GM23248 (cell line): ENCODE data around the gene ZBTB20. TPM values are rescaled to one million over a fixed set of nuclear protein-coding genes. Genes with fewer than 3 reads are reported as not detected.

Source experiments
- DNase-seq: peaks from one replicate; pipeline ENCODE4 v3.0.0-alpha.2; 2015
- H2AFZ ChIP-seq: fragments of 200-600 bp; sonication (generic); 2 replicates; pipeline ENCODE4 v1.6.1; 2016; ENCODE audit warnings: antibody characterized with exemption
- H3F3A ChIP-seq: fragments of 200-600 bp; sonication (generic); 2 replicates; pipeline ENCODE4 v1.6.1; 2016; ENCODE audit warnings: mild to moderate bottlenecking, antibody characterized with exemption, mixed run types; ENCODE audit not compliant: insufficient read depth
- H3K27ac ChIP-seq: fragments of 200-600 bp; sonication (generic); 2 replicates; pipeline ENCODE4 v1.5.1; 2016; ENCODE audit warnings: mild to moderate bottlenecking
- H3K27me3 ChIP-seq: fragments of 200-600 bp; sonication (generic); replicated peaks from 2 replicates; pipeline ENCODE4 v1.6.1; 2016; ENCODE audit warnings: mild to moderate bottlenecking; ENCODE audit not compliant: insufficient read depth
- H3K36me3 ChIP-seq: fragments of 200-600 bp; sonication (generic); 2 replicates; pipeline ENCODE4 v1.6.1; 2016; ENCODE audit warnings: low read depth, mild to moderate bottlenecking
- H3K4me1 ChIP-seq: fragments of 200-600 bp; sonication (generic); 2 replicates; pipeline ENCODE4 v1.6.1; 2016; ENCODE audit warnings: mild to moderate bottlenecking; ENCODE audit not compliant: insufficient read depth
- H3K4me2 ChIP-seq: fragments of 200-600 bp; sonication (generic); one replicate; pipeline ENCODE4 v1.6.1; 2016; ENCODE audit warnings: mild to moderate bottlenecking; ENCODE audit not compliant: unreplicated experiment
- H3K4me3 ChIP-seq: fragments of 200-600 bp; sonication (generic); 2 replicates; pipeline ENCODE4 v1.5.1; 2016; ENCODE audit warnings: mild to moderate bottlenecking
- H3K79me2 ChIP-seq: fragments of 200-600 bp; sonication (generic); 2 replicates; pipeline ENCODE4 v1.6.1; 2016; ENCODE audit warnings: mild to moderate bottlenecking; ENCODE audit not compliant: insufficient read depth
- H3K9ac ChIP-seq: fragments of 200-600 bp; sonication (generic); 2 replicates; pipeline ENCODE4 v1.6.1; 2016; ENCODE audit warnings: mild to moderate bottlenecking
- H3K9me2 ChIP-seq: fragments of 200-600 bp; sonication (generic); 2 replicates; pipeline ENCODE4 v1.6.1; 2016; ENCODE audit warnings: mixed run types, mild to moderate bottlenecking, moderate library complexity; ENCODE audit not compliant: insufficient read depth
- H3K9me3 ChIP-seq: fragments of 200-600 bp; sonication (generic); one replicate; pipeline ENCODE4 v1.6.1; 2017; ENCODE audit warnings: low read depth
- H4K20me1 ChIP-seq: fragments of 200-600 bp; sonication (generic); 2 replicates; pipeline ENCODE4 v1.6.0; 2016; ENCODE audit not compliant: insufficient read depth
- EZH2 ChIP-seq: fragments of 200-600 bp; sonication (generic); IDR thresholded peaks from 2 replicates; pipeline ENCODE4 v1.6.1; 2018; ENCODE audit warnings: antibody characterized with exemption, mild to moderate bottlenecking; ENCODE audit not compliant: insufficient read depth, poor library complexity, severe bottlenecking
- EZH2phosphoT487 ChIP-seq: fragments of 200-600 bp; sonication (generic); IDR thresholded peaks from 2 replicates; pipeline ENCODE4 v1.6.1; 2018; ENCODE audit warnings: antibody characterized with exemption, moderate library complexity, mild to moderate bottlenecking, low read depth; ENCODE audit not compliant: insufficient read depth
- WGBS, 2 experiments: methylation state at CpG; one replicate each; pipeline ENCODE4 v1.1.6; 2015 to 2017; ENCODE audit warnings: low lambda C conversion rate in 2 of 2, low coverage in 1 of 2; ENCODE audit errors: missing lambda C conversion rate in 2 of 2; 5-methylcytosine and 5-hydroxymethylcytosine counted together
- in situ Hi-C: fragments of 300-500 bp; cut with MboI; formaldehyde crosslinking; loops from 2 replicates; pipeline ENCODE4 v1.15.0; 2020
- polyA plus RNA-seq: library from polyadenylated mRNA; unstranded; fragments of >200 nt; fragmentation: Nextera tagmentation; extraction: Ambion mirVana; gene quantifications from 2 replicates; pipeline ENCODE4 v1.2.1, GENCODE V29; 2016
- total RNA-seq: library from RNA; depleted of rRNA; stranded (reverse); fragments of >200 nt; shearing (Covaris generic); gene quantifications from 2 replicates; pipeline ENCODE4 v1.2.3, GENCODE V29; 2014

The ZBTB20 gene
- total and polyA plus RNA-seq, 2 experiments from 2014 or later, result 9.2 to 12.2 TPM

GRCh38 chr3:114863848-114864247 lies 283.2 kb downstream of the ZBTB20 start:
- H3F3A ChIP-seq, result no peaks in the 10 kb centered on the region
- peak overlapping the region; percentile 20; the same call in 1 of the 2 replicates for H3K4me3 ChIP-seq
- H3K79me2 ChIP-seq, result no peaks in the 10 kb centered on the region
- no peak overlapping the region for H3K27ac ChIP-seq
- H3K4me1 ChIP-seq, result no peaks in the 10 kb centered on the region
- H2AFZ ChIP-seq, result no peak overlapping the region
- WGBS, 2 experiments, result 19 to 20% methylated on average over 1 of the region's 1 CpG
- H3K4me2 ChIP-seq, result peak overlapping the region; percentile 8
- H3K9me3 ChIP-seq, result no peaks in the 10 kb centered on the region
- no peaks in the 10 kb centered on the region for H3K36me3 ChIP-seq
- DNase-seq, result no peak
- no peaks in the 10 kb centered on the region for H4K20me1 ChIP-seq
- in situ Hi-C loops, result no loop called here
- no peaks in the 10 kb centered on the region for H3K9me2 ChIP-seq
- no peak for TF ChIP-seq EZH2
- no peak for TF ChIP-seq EZH2phosphoT487
- no peaks in the 10 kb centered on the region for H3K27me3 ChIP-seq
- H3K9ac ChIP-seq, result no peak overlapping the region

GRCh38 chr3:114861666-114862065 lies 285.4 kb downstream of the ZBTB20 start:
- Histone ChIP-seq H3K9me2 (no peaks in the 10 kb centered on the region), H3K9me3 (no peaks in the 10 kb centered on the region), H3K4me3 (no peak overlapping the region), H3K4me2 (no peak overlapping the region), H3K36me3 (no peaks in the 10 kb centered on the region), H4K20me1 (no peaks in the 10 kb centered on the region), H3K27ac (no peak overlapping the region), H3K79me2 (no peaks in the 10 kb centered on the region), H2AFZ (no peak overlapping the region), H3K27me3 (no peaks in the 10 kb centered on the region), H3F3A (no peaks in the 10 kb centered on the region), H3K9ac (no peak overlapping the region), H3K4me1 (no peaks in the 10 kb centered on the region)
- TF ChIP-seq EZH2phosphoT487 (no peak), EZH2 (no peak)
- no peak for DNase-seq
- 67 to 78% methylated on average over 2 of the region's 2 CpGs for WGBS, 2 experiments
- in situ Hi-C loops, result no loop called here

- Histone ChIP-seq H3K9me2 (no peaks in the 10 kb centered on the region), H3K9me3 (no peaks in the 10 kb centered on the region), H3K79me2 (no peaks in the 10 kb centered on the region), H3K4me1 (no peaks in the 10 kb centered on the region), H3F3A (no peaks in the 10 kb centered on the region), H3K27ac (no peak overlapping the region), H2AFZ (no peak overlapping the region), H3K4me2 (no peak overlapping the region), H3K36me3 (no peaks in the 10 kb centered on the region), H3K4me3 (no peak overlapping the region), H3K27me3 (no peaks in the 10 kb centered on the region), H3K9ac (no peak overlapping the region), H4K20me1 (no peaks in the 10 kb centered on the region)
- WGBS, 2 experiments, result 97 to 98% methylated on average over 2 of the region's 2 CpGs
- TF ChIP-seq EZH2 (no peak), EZH2phosphoT487 (no peak)
- in situ Hi-C loops, result no loop called here
- DNase-seq, result no peak
Observed at GRCh38 chr3:114860531-114860930, 286.6 kb downstream of the ZBTB20 start.

- 83 to 88% methylated on average over 4 of the region's 4 CpGs for WGBS, 2 experiments
- Histone ChIP-seq H3K4me2 (no peak overlapping the region), H3K9me2 (no peaks in the 10 kb centered on the region), H3F3A (no peaks in the 10 kb centered on the region), H3K4me3 (no peak overlapping the region), H4K20me1 (no peaks in the 10 kb centered on the region), H3K79me2 (no peaks in the 10 kb centered on the region), H3K27ac (no peak overlapping the region), H3K36me3 (no peaks in the 10 kb centered on the region), H3K27me3 (no peaks in the 10 kb centered on the region), H2AFZ (no peak overlapping the region), H3K4me1 (no peaks in the 10 kb centered on the region), H3K9me3 (no peaks in the 10 kb centered on the region), H3K9ac (no peak overlapping the region)
- DNase-seq, result no peak
- in situ Hi-C loops, result no loop called here
- TF ChIP-seq EZH2phosphoT487 (no peak), EZH2 (no peak)
Observed at GRCh38 chr3:114858329-114858728, 288.8 kb downstream of the ZBTB20 start.

GRCh38 chr3:114857299-114857701 lies 289.8 kb downstream of the ZBTB20 start:
- Histone ChIP-seq H3K27ac (no peak overlapping the region), H3K4me2 (no peak overlapping the region), H3K9me2 (no peaks in the 10 kb centered on the region), H3K27me3 (no peaks in the 10 kb centered on the region), H3K9me3 (no peaks in the 10 kb centered on the region), H3K4me3 (no peak overlapping the region), H4K20me1 (no peaks in the 10 kb centered on the region), H3K36me3 (no peaks in the 10 kb centered on the region), H2AFZ (no peak overlapping the region), H3K4me1 (no peaks in the 10 kb centered on the region), H3K79me2 (no peaks in the 10 kb centered on the region), H3K9ac (no peak overlapping the region), H3F3A (no peaks in the 10 kb centered on the region)
- TF ChIP-seq EZH2 (no peak), EZH2phosphoT487 (no peak)
- no peak for DNase-seq
- 75 to 77% methylated on average over 6 of the region's 6 CpGs for WGBS, 2 experiments
- in situ Hi-C loops, result no loop called here
